ENCODE results near the gene TBL3.

DNA sequence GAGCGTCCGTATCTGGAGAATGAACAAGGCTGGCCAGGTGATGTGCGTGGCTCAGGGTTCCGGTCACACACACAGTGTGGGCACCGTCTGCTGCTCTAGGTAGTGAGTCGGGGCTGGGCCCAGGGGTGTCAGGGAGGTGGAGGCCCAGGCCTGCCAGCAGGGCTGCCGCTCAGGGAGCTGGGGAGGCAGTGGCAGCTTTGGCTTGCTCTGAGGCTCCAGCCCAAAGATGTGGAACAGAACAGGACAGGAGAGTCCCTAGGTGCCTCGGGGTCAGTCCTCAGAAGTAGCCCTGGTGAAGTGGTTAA, 4.3 kb downstream of the TBL3 start:
- TF ChIP-seq, protein P1, sequence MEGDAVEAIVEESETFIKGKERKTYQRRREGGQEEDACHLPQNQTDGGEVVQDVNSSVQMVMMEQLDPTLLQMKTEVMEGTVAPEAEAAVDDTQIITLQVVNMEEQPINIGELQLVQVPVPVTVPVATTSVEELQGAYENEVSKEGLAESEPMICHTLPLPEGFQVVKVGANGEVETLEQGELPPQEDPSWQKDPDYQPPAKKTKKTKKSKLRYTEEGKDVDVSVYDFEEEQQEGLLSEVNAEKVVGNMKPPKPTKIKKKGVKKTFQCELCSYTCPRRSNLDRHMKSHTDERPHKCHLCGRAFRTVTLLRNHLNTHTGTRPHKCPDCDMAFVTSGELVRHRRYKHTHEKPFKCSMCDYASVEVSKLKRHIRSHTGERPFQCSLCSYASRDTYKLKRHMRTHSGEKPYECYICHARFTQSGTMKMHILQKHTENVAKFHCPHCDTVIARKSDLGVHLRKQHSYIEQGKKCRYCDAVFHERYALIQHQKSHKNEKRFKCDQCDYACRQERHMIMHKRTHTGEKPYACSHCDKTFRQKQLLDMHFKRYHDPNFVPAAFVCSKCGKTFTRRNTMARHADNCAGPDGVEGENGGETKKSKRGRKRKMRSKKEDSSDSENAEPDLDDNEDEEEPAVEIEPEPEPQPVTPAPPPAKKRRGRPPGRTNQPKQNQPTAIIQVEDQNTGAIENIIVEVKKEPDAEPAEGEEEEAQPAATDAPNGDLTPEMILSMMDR (IDR thresholded peaks at IDR 0.05), result no peak
- no peak for TF ChIP-seq POLR2A (IDR thresholded peaks at IDR 0.05)

Data from right lobe of liver (tissue), 4 donors.